Mucosa of rectum (tissue), 2 donors: ENCODE results near the gene HTR6.

Experiments used
- H3K27ac ChIP-seq, 2 donors: one replicate each; pipeline ENCODE4 v1.7.0; 2013; ENCODE audit warnings: inconsistent platforms in 2 of 2, low read depth in 2 of 2, low read length in 2 of 2
- H3K27me3 ChIP-seq, 2 donors: one replicate each; pipeline ENCODE4 v1.7.0; 2013; ENCODE audit warnings: low read length in 2 of 2; ENCODE audit not compliant: control insufficient read depth in 2 of 2, insufficient read depth in 2 of 2
- H3K36me3 ChIP-seq, 2 donors: one replicate each; pipeline ENCODE4 v1.7.0; 2013; ENCODE audit warnings: low read length in 2 of 2; ENCODE audit not compliant: control insufficient read depth in 2 of 2, insufficient read depth in 2 of 2
- H3K4me1 ChIP-seq, 2 donors: one replicate each; pipeline ENCODE4 v1.7.0; 2013; ENCODE audit warnings: low read length in 2 of 2, mild to moderate bottlenecking in 1 of 2; ENCODE audit not compliant: control insufficient read depth in 2 of 2, insufficient read depth in 2 of 2
- H3K4me3 ChIP-seq, 2 donors: one replicate each; pipeline ENCODE4 v1.7.0; 2013; ENCODE audit warnings: low read length in 2 of 2
- H3K9ac ChIP-seq, 2 donors: one replicate each; pipeline ENCODE4 v1.7.0; 2013; ENCODE audit warnings: low read length in 2 of 2, low read depth in 1 of 2, mild to moderate bottlenecking in 1 of 2
- H3K9me3 ChIP-seq, 2 donors: one replicate each; pipeline ENCODE4 v1.7.0; 2013; ENCODE audit warnings: low read length in 2 of 2; ENCODE audit not compliant: control insufficient read depth in 2 of 2
- donor health status: healthy.
- donor health status: Normal muscosa, but diverticular disease.

HTR6 gene

DNA sequence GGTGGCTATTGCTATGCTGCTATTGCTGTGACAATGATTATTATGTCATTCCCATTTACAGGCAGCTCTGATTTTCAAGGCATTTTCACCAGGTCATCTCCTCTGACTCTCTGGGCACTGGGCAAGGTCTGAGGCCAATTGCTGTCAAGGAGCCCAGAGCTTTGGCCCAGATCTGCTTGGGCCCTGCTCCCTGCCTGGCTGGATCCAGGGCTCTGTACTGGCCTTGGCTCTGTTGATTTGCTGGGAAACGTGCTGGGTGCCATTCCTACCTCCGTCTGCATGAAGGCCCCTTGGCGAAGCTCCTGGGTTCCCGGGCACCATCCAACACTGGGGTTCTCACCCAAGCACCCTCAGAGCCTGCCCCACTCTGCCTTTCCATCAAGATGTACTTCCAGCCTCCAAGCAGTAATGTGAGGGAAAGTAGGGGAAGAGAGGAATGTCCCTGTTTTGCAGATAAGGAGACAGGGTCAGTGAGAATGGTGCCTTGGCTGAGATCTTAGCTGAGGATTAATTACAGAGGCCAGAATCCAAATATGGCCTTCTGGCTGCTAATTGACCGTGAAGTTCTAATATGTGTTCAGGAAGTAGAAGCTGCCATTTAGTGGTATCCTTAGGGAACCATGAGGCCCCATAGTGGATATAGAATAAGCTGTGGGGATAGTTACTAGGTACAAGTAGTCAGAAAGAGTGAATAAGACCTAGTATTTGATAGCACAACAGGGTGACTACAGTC lies 63.9 kb downstream of the HTR6 start:
- Histone ChIP-seq H3K4me1 (no peaks in the 10 kb centered on the region), H3K9ac (no peak overlapping the region), H3K27ac (no peak overlapping the region), H3K4me3 (no peak overlapping the region), H3K27me3 (no peaks in the 10 kb centered on the region), H3K9me3 (peaks cover 0 to 6% of the 10 kb centered on the region in 2 donors), H3K36me3 (peaks cover 41 to 50% of the 10 kb centered on the region in 2 donors)

DNA sequence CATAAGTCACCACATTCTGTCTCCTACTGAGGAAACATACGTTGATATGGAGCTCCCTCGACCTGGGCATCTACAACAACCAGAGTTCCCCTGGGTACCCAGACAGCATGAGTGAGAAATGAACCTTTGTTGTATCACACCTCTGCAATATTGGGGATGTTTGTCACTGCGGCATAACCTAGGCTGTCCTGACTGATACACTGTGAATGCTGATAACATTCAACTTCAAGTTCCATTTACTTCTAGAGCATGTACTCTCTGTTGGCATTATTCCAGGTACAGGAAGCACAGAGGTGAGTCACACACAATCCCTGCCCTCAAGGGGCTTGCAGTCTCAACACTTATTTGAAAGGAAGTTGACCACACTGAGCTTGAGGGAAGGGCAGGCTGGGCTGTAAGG lies 65.6 kb downstream of the HTR6 start:
- H3K4me3 ChIP-seq = no peak overlapping the region
- H3K27me3 ChIP-seq = no peaks in the 10 kb centered on the region
- H3K9me3 ChIP-seq = peaks cover 0 to 6% of the 10 kb centered on the region in 2 donors
- no peak overlapping the region for H3K9ac ChIP-seq
- H3K4me1 ChIP-seq = no peaks in the 10 kb centered on the region
- H3K27ac ChIP-seq = no peak overlapping the region
- H3K36me3 ChIP-seq = peaks cover 37 to 49% of the 10 kb centered on the region in 2 donors
